GM19397 (cell line): ENCODE results near the gene FBLIM1.

Experiments
- ATAC-seq: cut with Tn5 transposase; IDR thresholded peaks from one replicate; pipeline ENCODE4 v1.9.1; 2021; ENCODE audit warnings: mild to moderate bottlenecking, moderate library complexity; ENCODE audit not compliant: unreplicated experiment

FBLIM1 gene

GRCh38 chr1:15744122-15744679, 14.4 kb upstream of the FBLIM1 start:
- no peak for ATAC-seq

DNA sequence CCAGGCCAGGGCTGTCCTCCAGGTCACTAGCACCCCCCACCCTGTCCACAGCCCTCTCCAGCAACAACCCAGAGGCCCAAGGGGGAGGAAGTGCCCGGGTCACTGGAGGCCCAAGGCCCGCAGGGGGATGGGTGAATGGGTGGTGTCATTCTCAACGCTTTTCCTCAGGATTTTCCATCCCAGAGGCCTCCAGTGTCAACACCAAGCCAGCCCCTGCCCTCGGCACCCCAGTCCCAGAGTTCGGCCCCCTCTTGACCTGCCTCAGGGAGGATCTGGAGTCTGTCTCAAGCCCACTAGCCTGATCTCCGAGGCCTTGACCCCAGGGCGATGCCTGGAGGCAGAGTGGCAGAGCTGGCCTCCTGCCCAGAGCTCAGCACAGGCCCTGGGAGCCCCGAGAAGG, 11.2 kb upstream of the FBLIM1 start:
- no peak for ATAC-seq

DNA sequence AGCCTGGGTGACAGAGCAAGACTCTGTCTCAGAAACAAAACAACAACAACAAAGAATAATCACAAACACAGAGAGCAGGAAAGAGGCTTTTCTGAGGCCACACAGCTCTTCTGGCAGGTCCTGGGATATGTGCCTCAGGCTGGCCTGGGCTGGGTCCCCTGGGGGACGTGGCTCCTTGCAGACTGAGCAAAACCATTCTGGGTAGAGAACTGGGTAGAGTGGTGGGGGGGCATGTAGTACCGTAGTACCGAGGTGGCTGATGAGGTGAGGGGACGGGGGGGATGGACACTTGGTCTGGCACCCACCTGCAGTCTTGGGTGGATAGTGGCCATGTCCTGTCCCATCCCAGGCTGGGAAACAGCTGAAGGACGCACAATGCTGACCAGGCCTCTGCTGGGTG, 10.3 kb upstream of the FBLIM1 start:
- ATAC-seq = no peak

DNA sequence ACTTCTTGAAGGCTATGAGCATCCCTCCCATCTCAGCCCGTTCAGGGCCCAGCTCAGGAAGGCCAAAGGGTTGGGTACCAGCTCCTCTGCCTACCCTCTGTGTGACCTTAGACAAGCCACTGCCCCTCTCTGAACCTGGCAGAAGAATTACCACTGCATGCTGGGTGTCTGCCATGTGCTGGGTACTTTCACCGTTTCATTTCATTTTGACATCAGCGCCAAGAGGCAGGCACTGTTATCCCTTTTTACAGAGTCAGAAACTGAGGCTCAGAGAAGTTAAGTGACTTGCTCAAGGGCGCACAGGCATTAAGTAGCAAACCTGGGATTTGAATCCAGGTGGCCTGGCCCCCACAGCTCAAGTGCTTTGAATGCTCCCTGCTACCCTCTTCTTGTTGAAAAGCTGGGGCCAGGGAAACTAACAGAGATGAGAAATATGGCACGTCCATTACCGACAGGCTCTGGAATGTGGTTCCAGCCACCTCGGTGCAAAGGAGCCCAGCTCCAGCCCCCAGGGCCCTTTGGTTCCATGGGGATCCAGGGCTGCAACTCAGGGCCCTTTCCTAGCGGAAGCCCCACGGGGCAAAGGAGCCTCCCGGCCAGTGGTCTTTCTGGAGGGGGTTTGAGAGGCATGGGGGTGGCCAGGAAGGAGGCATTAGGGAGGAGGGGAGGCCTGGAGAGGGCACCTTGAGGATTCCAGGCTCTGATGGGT, 9.8 kb upstream of the FBLIM1 start:
- no peak for ATAC-seq

- no peak for ATAC-seq
Observed at GRCh38 chr1:15749399-15750291, 8.9 kb upstream of the FBLIM1 start.

- ATAC-seq = no peak
Observed at GRCh38 chr1:15750924-15751323, 7.7 kb upstream of the FBLIM1 start.

DNA sequence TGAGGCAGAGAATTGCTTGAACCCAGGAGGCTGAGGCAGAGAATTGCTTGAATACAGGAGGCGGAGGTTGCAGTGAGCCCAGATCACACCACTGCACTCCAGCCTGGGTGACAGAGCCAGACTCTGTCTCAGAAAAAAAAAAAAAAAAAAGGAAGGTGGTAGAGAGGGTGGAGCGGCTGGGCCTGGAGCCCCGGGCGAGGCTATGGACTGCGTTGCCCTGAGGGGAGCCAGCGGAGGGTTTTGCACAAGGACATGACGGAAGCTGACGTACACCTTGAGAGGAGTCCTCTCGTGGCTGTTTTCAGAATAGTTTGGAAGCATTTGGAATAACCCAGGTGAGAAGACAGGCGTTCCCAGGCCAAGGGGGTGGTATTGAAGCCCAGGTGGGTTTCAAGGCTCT, 6.9 kb upstream of the FBLIM1 start:
- ATAC-seq = no peak

DNA sequence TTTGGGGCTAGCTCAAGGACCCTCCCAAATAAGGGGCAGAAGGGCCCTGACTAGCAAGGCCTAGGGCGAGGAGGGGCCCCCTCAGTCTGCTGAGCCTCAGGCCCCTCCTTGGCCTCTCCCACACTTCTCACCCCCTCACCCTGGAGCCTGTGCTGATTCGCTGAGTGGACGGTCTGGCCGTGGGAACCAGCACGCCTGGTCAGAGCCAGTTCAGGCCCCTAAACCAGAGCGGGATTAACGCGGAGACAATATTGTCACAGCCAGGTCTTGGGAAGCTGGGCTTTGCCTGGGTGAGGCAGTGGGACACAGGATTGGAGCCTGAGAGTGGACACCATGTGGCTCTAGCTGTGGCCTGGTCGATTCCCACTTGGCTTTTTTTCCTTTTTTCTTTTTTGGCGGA, 4.8 kb upstream of the FBLIM1 start:
- no peak for ATAC-seq

DNA sequence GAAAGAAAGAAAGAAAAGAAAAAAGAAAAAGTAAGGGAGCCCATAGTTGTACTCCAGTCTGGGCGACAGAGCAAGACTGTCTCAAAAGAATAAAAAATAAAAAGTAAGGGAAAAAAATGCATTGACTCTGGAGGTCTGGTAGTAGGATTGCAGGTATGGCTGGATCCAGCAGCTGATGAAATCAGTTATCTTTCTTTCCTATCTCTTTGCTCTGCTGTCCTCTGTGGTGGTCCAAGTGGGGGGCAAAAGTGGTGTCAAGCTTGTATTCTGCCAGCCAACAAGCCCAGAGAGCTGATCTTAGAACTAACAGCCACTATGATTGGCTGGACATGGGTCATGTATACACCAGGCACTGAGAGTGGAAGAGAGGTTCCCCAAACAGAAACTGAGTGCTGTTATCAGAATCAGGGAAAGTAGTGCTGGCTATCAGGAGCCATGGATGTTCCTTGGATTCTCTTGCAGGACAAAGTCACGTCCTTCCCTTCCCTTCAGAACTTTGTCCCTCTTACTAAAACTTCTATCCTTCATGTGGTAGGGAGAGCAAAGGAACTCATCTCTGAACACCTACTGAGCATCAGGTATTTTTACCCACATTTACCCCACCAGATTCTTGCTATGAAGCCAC, 3.5 kb upstream of the FBLIM1 start:
- ATAC-seq = no peak

DNA sequence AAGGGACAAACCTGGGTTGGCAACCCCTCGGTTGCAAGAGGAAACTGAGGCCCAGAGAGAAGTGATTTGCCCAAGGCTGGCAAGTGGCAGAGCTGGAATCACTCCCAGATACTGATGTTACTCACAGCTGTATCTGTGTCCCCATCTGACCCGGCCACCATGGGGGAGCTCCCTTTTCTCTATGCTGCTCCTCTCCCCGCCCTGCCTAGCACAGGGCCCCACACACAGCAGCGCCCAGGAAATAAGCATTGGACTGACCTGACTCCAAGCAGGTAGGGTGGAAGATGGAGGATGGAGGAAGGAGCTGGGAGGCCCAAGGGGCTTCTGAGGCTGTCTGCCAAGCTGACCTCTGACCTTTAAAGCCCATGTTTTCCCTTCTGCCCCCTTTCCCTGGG, 3.0 kb upstream of the FBLIM1 start:
- ATAC-seq = no peak

DNA sequence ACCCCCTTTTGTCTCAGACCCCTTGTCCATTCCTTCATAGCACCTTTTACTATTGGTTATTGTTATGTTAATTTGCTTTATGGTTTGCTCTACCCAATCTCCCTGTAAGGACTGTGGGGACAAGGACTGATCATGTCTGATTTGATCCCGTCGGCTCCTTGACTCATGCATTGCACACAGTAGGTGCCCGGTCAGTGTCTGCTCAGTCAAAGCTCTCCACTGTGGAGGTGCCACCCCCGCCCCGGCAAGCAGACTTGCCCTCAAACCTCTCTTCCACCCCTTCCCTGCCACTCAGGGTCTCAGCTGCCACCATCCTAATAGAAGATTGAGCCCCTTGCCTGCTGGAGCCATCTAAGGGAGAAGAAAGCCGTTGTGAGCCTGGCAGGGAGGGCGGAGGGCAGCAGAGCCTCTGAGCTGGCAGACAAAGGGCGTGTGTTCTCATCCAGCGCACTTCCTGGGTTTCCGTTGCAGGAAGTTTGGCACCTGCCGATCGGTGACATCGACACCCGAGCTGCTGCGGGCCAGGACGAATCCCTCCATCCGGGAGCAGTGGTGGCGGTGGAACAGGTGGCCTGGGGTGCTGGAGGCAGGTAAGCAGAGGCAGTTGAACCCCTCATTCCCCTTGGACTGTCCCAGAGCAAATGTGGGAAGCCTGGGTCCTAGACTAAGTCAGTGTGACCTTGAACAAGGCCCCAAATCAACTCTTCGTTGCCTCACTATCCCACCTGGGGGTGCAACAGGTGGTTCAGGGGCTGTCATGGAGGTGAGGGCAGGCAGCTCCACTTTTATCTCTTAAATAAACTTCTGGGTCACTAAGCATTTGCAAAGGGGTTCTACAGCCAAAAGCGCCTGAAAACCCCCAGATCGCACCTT, 2.2 kb upstream of the FBLIM1 start:
- no peak for ATAC-seq

DNA sequence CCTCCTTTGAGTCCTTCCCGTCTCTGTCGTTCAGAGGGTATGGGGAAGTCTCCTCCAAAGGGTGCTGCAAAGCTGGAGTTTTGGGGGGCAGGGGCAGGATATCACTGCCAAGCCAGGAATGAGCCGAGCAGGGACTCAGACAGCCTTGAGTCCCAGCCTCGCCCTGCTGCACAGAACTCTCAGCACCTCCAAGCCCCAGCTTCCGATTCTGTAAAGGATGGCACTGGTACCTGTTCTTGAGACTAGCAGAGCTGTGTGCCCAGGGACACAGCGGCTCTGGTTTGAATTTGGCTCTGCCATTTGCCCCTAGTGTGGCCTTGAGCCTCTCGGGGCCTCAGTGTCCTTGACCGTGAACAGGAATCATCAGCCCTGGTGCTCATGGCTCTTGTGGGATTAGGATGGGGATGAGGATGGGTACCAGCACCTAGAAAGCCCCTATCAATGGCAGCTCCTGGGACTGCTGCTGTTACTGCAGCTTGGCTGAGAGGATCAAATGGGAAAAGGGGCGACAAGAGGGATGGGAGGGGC, 1.5 kb upstream of the FBLIM1 start:
- ATAC-seq = no peak

DNA sequence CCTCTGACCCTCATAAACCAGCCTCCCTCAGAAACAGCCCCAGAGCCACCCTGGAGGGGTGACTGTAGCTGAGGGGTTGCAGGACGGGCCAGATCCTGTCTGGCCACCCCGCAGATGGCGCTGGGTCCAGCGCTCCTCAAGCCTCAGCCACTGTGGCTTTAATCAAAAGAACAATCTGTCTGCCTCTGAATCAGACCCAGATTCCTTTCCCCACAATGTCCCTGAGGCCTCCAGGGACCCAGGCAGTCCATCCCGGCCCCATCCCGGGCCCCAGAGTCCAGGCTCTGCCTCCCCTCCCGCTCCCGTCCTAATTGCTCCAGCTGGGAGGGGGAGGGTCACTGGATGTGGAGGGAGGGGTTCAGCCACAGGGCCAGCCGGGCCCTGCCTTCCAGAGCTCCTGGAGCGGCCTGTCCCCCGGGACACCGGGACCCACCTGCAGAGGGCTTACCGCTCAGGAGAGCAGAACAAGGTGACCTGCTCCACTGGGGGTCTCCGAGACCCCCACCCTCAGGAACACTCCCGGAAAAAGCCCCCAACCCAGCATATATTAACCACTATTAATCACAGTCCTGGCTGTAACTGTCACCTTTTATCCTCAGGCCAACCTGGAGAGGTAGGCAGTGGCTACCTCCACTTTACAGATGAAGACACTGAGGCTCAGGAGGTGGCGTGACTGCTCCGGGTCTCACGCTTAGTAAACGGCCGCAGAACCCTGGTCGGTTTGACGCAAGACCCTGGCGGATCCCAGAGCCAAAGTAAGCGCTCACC, 836 bp upstream of the FBLIM1 start:
- ATAC-seq = no peak

GRCh38 chr1:15758953-15759661, 512 bp downstream of the FBLIM1 start:
- no peak for ATAC-seq

DNA sequence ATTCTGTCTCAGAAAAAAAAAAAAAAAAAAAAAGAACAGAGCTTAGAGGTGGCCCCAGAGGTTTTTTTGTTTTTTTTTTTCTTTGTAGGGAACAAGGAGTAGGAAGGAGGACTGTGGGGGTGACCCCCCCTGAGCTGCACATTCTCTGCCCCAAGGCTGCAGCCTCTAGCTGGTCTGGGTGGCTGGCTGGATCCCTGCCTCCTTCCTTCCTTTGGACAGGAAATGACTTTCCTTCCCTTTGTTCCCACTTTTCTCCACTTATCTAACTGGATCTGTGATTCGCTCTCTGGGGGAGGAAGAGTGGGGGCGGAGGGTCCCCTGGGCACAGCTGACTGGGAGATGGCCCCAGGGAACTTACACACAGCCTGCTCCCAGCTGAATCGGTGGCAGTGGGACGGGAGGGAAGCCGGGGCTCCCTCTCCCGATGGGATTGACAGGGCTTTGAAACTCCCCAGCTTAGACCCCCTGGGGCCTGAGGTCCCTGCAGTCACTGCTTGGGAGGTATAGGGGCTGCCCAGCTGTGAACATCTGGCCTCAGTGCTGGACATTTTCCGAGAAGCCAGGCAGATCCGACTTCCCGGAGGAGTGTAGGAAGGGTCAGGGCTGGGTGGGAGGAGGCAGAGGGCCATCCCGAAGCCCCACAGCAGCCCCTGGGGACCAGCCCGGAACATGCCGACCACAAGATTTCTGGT, 2.1 kb downstream of the FBLIM1 start:
- ATAC-seq = no peak

GRCh38 chr1:15761366-15762128, 3.0 kb downstream of the FBLIM1 start:
- ATAC-seq = no peak

GRCh38 chr1:15762546-15762945, 4.0 kb downstream of the FBLIM1 start:
- no peak for ATAC-seq
